CD14-positive monocyte (primary cell): ENCODE results near the gene ANKRD39. TPM values are rescaled to one million over a fixed set of nuclear protein-coding genes. Genes with fewer than 3 reads are reported as not detected.

Experiments used
- DNase-seq, 3 donors: peaks; one replicate each; pipeline ENCODE4 v3.0.0-alpha.2; 2011 to 2022
- H2AFZ ChIP-seq: 2 replicates; pipeline ENCODE4 v1.6.0; 2012; ENCODE audit warnings: mild to moderate bottlenecking, low read depth, low read length, inconsistent platforms; ENCODE audit not compliant: insufficient read depth, poor library complexity, severe bottlenecking
- H3K27ac ChIP-seq, 2 donors: 1 replicate in 1 of 2; 2 replicates in 1 of 2; pipeline ENCODE4 v1.5.1; 2012 to 2013; ENCODE audit warnings: low read length in 2 of 2, control low read depth in 1 of 2, inconsistent platforms in 1 of 2, low read depth in 1 of 2, mild to moderate bottlenecking in 1 of 2
- H3K27me3 ChIP-seq, 2 donors: one replicate each; pipeline versions ENCODE4 v1.6.0 to v1.6.1; 2011 to 2013; ENCODE audit warnings: low read length in 2 of 2; ENCODE audit not compliant: control insufficient read depth in 2 of 2, insufficient read depth in 2 of 2
- H3K36me3 ChIP-seq, 2 donors: replicated peaks in 1 of 2; 1 replicate in 1 of 2; 2 replicates in 1 of 2; pipeline versions ENCODE4 v1.5.1 to v1.6.1; 2012 to 2013; ENCODE audit warnings: low read length in 2 of 2, control low read depth in 1 of 2, inconsistent platforms in 1 of 2, mild to moderate bottlenecking in 1 of 2; ENCODE audit not compliant: insufficient read depth in 2 of 2, control insufficient read depth in 1 of 2
- H3K4me1 ChIP-seq, 2 donors: 1 replicate in 1 of 2; 2 replicates in 1 of 2; pipeline versions ENCODE4 v1.5.1 to v1.6.1; 2012 to 2013; ENCODE audit warnings: low read length in 2 of 2, control low read depth in 1 of 2, inconsistent platforms in 1 of 2, mild to moderate bottlenecking in 1 of 2, moderate library complexity in 1 of 2; ENCODE audit not compliant: insufficient read depth in 2 of 2, control insufficient read depth in 1 of 2
- H3K4me2 ChIP-seq: replicated peaks from 2 replicates; pipeline ENCODE3; 2012; ENCODE audit warnings: low read length, moderate library complexity, mild to moderate bottlenecking; ENCODE audit not compliant: poor library complexity, severe bottlenecking; ENCODE audit errors: extremely low read depth
- H3K4me3 ChIP-seq, 3 experiments: fragments of 200-600 bp in 1 of 3; sonication (generic) in 1 of 3; replicated peaks in 1 of 3; 1 replicate in 2 of 3; 2 replicates in 1 of 3; pipeline ENCODE4 v1.5.1; 2011 to 2013; ENCODE audit warnings: low read length in 3 of 3, mild to moderate bottlenecking in 3 of 3, control low read depth in 2 of 3, low read depth in 2 of 3, inconsistent platforms in 1 of 3, moderate library complexity in 1 of 3
- H3K79me2 ChIP-seq: 2 replicates; pipeline ENCODE4 v1.6.0; 2012; ENCODE audit warnings: mild to moderate bottlenecking, control low read depth, inconsistent platforms, low read length, moderate library complexity; ENCODE audit not compliant: insufficient read depth
- H3K9ac ChIP-seq: 2 replicates; pipeline ENCODE4 v1.6.0; 2017; ENCODE audit warnings: low read length, mild to moderate bottlenecking; ENCODE audit not compliant: insufficient read depth, poor library complexity, severe bottlenecking
- H3K9me3 ChIP-seq, 2 donors: replicated peaks in 1 of 2; 1 replicate in 1 of 2; 2 replicates in 1 of 2; pipeline versions ENCODE4 v1.5.1 to v1.6.1; 2012 to 2013; ENCODE audit warnings: low read length in 2 of 2, control low read depth in 1 of 2; ENCODE audit not compliant: control insufficient read depth in 1 of 2, insufficient read depth in 1 of 2
- H4K20me1 ChIP-seq: 2 replicates; pipeline ENCODE4 v1.6.0; 2012; ENCODE audit warnings: mild to moderate bottlenecking, low read length, control low read depth, moderate library complexity; ENCODE audit not compliant: insufficient read depth
- H3K27ac Mint-ChIP-seq, 7 donors: one replicate each; pipeline ENCODE4 v1.8.0; 2020; ENCODE audit warnings: mild to moderate bottlenecking in 7 of 7, mixed read lengths in 7 of 7, moderate library complexity in 6 of 7, inconsistent platforms in 2 of 7
- H3K27me3 Mint-ChIP-seq, 3 donors: one replicate each; pipeline ENCODE4 v1.8.0; 2021 to 2022; ENCODE audit warnings: low read depth in 3 of 3, mild to moderate bottlenecking in 3 of 3, mixed read lengths in 3 of 3, moderate library complexity in 3 of 3, inconsistent platforms in 1 of 3
- H3K36me3 Mint-ChIP-seq, 2 donors: one replicate each; pipeline ENCODE4 v1.8.0; 2020; ENCODE audit warnings: mixed read lengths in 2 of 2, inconsistent platforms in 1 of 2, mild to moderate bottlenecking in 1 of 2
- H3K4me1 Mint-ChIP-seq: one replicate; pipeline ENCODE4 v1.8.0; 2020; ENCODE audit warnings: mild to moderate bottlenecking, mixed read lengths
- H3K4me3 Mint-ChIP-seq, 2 donors: one replicate each; pipeline ENCODE4 v1.8.0; 2020; ENCODE audit warnings: mild to moderate bottlenecking in 2 of 2, mixed read lengths in 2 of 2, moderate library complexity in 1 of 2
- H3K9me3 Mint-ChIP-seq, 7 donors: one replicate each; pipeline ENCODE4 v1.8.0; 2020 to 2022; ENCODE audit warnings: mixed read lengths in 7 of 7, mild to moderate bottlenecking in 6 of 7, moderate library complexity in 6 of 7, inconsistent platforms in 2 of 7
- WGBS: methylation state at CpG from one replicate; pipeline ENCODE4 v1.1.5; 2013; ENCODE audit warnings: missing lambda C conversion rate; ENCODE audit not compliant: insufficient coverage; 5-methylcytosine and 5-hydroxymethylcytosine counted together
- intact Hi-C, 2 donors: fragments of 100-400 bp; cut with micrococcal nuclease; formaldehyde crosslinking; loops; one replicate each; pipeline versions ENCODE4 v1.15.0 to v1.15.1; 2023
- polyA plus RNA-seq, 3 donors: library from polyadenylated mRNA; depleted of rRNA in 1 of 3; unstranded in 2 of 3; stranded (reverse) in 1 of 3; fragments of 300-500 nt in 2 of 3; fragments of >200 nt in 1 of 3; fragmentation: Illumina TruSeq in 2 of 3; gene quantifications; 1 replicate in 2 of 3; 2 replicates in 1 of 3; pipeline ENCODE4 v1.2.3, GENCODE V29; 2012 to 2021
- TF ChIP-seq, protein P1 (sequence below): fragments of 200-600 bp; IDR thresholded peaks from one replicate; pipeline ENCODE4 v1.8.0; 2022; ENCODE audit warnings: antibody characterized with exemption, mild to moderate bottlenecking

Gene ANKRD39
- polyA plus RNA-seq, 3 donors, result 6.2 to 9.7 (median 9.0) TPM

DNA sequence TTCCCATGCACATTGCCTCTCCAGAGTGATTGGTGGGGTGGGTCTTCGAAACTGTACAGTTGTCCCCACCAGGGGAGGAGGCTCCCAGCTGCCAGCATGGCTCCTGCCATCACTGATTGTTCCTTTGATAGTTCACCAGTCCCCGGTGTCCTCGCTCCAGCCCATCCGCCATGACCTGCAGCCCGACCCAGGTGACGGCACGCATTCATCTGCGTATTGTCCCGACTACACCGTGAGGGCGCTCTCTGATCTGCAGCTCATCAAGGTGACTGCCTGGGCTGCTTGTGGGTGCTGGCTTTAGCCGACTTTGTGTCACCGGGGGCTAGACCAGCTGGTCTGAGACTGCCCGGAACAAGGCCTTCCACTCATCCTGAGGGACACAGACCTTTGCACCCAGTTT, 29.4 kb downstream of the ANKRD39 start:
- Histone ChIP-seq H4K20me1 (peaks cover 14% of the 10 kb centered on the region), H3K9ac (no peak overlapping the region), H3K79me2 (peaks cover 1% of the 10 kb centered on the region), H2AFZ (no peak overlapping the region), H3K9me3 (no peaks in the 10 kb centered on the region), H3K4me2 (no peak overlapping the region), H3K4me3 (no peak overlapping the region), H3K36me3 (peaks cover 84 to 96% of the 10 kb centered on the region in 2 donors), H3K4me1 (no peaks in the 10 kb centered on the region), H3K27ac (no peak overlapping the region), H3K27me3 (no peaks in the 10 kb centered on the region)
- peaks cover 83 to 84% of the 10 kb centered on the region in 2 donors for H3K36me3 Mint-ChIP-seq
- no peaks in the 10 kb centered on the region for H3K4me1 Mint-ChIP-seq
- no peak overlapping the region for H3K4me3 Mint-ChIP-seq
- H3K27me3 Mint-ChIP-seq, result peaks cover 0 to 2% (median 1%) of the 10 kb centered on the region in 3 donors
- intact Hi-C loops, result no loop called here
- H3K27ac Mint-ChIP-seq, result peak overlapping the region in 4 of 7 donors; percentile 7 to 66 (median 55)
- 97% methylated on average over 14 of the region's 14 CpGs for WGBS
- TF ChIP-seq, protein P1, sequence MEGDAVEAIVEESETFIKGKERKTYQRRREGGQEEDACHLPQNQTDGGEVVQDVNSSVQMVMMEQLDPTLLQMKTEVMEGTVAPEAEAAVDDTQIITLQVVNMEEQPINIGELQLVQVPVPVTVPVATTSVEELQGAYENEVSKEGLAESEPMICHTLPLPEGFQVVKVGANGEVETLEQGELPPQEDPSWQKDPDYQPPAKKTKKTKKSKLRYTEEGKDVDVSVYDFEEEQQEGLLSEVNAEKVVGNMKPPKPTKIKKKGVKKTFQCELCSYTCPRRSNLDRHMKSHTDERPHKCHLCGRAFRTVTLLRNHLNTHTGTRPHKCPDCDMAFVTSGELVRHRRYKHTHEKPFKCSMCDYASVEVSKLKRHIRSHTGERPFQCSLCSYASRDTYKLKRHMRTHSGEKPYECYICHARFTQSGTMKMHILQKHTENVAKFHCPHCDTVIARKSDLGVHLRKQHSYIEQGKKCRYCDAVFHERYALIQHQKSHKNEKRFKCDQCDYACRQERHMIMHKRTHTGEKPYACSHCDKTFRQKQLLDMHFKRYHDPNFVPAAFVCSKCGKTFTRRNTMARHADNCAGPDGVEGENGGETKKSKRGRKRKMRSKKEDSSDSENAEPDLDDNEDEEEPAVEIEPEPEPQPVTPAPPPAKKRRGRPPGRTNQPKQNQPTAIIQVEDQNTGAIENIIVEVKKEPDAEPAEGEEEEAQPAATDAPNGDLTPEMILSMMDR, result no peak
- no peak for DNase-seq
- no peaks in the 10 kb centered on the region for H3K9me3 Mint-ChIP-seq

DNA sequence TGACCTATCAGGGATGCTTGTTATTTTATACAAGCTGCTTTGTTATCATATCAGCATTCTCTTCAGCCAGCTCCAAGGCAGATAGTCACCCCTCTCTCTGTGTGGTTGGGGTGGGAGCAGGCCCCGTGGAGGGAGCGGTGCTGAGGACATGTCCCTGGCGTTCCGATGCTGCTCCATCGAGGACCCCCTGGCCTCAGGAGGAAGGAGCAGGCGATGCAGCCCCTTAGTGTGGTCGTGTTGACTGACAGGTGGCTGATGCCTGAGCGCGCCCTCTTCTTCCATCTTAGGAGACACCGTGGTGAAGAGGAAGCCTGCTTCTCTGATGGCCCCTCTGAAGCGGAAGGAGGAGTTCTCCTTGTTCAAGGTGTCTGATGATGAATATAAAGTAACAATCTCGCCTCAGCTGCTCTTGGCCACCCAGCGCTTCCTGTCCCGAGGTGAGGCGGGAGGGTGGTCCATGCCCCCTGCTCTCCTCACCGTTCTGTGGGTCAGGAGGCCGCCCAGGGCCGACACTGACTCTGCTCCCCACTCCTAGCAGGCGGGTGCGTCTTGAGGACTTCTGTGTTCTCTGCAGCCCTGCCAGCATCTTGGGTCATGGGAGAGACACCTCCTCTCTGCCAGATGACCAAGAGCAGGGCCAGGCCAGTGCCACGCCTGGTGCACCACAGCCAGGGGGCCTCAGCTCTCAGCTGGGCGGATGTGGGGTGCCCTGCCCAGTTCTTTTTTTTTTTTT, 31.1 kb downstream of the ANKRD39 start:
- Histone ChIP-seq H3K36me3 (peaks cover 72 to 93% of the 10 kb centered on the region in 2 donors), H3K27me3 (no peaks in the 10 kb centered on the region), H3K4me1 (no peaks in the 10 kb centered on the region), H3K4me2 (no peak overlapping the region), H3K9me3 (no peaks in the 10 kb centered on the region), H3K27ac (no peak overlapping the region), H3K4me3 (no peak overlapping the region), H3K79me2 (peaks cover 9% of the 10 kb centered on the region), H4K20me1 (peaks cover 28% of the 10 kb centered on the region), H3K9ac (no peak overlapping the region), H2AFZ (no peak overlapping the region)
- peaks cover 0 to 2% (median 1%) of the 10 kb centered on the region in 3 donors for H3K27me3 Mint-ChIP-seq
- TF ChIP-seq, protein P1, result no peak
- no peaks in the 10 kb centered on the region for H3K9me3 Mint-ChIP-seq
- DNase-seq, result no peak
- H3K4me3 Mint-ChIP-seq, result no peak overlapping the region
- peak overlapping the region in 1 of 7 donors; percentile 11 for H3K27ac Mint-ChIP-seq
- H3K4me1 Mint-ChIP-seq, result no peaks in the 10 kb centered on the region
- peaks cover 76 to 78% of the 10 kb centered on the region in 2 donors for H3K36me3 Mint-ChIP-seq
- intact Hi-C loops, result no loop called here
- WGBS, result 92% methylated on average over 11 of the region's 22 CpGs
